Ramos (cell line): Measurements from ENCODE around the gene TLE4.

Experiments
- in situ Hi-C: fragments of 300-500 bp; cut with MboI; formaldehyde crosslinking; loops from one replicate; pipeline ENCODE4 v1.14.3; 2022; ENCODE audit warnings: low sequenced_read_pairs; ENCODE audit not compliant: unreplicated experiment

Gene TLE4

GRCh38 chr9:79660615-79661014, 88.8 kb downstream of the TLE4 start:
- in situ Hi-C loops, result no loop called here

DNA sequence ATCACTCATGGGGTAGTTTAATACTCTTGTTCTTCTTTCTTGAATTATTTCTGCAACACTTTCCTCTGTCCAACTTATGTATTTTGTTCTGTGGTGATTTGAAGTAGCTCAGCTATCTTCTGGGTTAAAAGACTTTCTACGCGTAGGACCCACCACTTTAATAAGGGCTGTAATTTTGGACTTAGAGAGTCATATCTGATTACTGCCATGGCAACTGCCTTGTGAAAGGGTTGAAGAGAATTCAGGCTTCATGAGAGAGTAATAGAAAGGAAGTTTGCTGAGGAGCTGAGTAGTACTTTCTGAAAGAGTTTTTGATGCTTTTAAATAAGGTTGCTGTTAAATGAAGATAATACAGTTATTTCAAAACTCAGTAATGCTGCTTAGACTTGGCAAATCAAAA, 89.5 kb downstream of the TLE4 start:
- in situ Hi-C loops, result no loop called here

- in situ Hi-C loops, result no loop called here
These were observed 90.2 kb downstream of the TLE4 start for GRCh38 chr9:79661886-79662536.

DNA sequence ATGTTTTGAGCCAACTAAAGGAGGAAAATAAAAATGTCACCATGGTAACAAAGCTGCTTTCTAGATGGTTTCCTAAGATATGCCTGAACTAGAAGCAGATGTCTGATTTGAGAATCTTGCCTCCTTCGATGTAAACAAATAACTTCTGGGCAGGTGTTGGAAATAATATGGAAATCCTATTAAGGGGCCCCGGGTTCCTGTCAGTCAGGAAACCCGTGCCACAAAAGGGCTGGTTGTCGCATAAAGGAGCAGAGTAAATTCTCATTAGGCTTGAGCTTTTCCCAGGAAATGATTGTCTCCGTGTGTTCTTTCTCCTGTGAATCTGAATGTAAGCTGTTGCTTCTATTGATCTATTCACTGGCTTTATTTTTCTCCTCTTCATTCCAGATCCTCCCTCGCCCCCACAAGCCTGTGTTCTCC, 90.8 kb downstream of the TLE4 start:
- in situ Hi-C loops, result no loop called here

- in situ Hi-C loops, result no loop called here
These were observed 91.5 kb downstream of the TLE4 start for GRCh38 chr9:79663300-79663699.

DNA sequence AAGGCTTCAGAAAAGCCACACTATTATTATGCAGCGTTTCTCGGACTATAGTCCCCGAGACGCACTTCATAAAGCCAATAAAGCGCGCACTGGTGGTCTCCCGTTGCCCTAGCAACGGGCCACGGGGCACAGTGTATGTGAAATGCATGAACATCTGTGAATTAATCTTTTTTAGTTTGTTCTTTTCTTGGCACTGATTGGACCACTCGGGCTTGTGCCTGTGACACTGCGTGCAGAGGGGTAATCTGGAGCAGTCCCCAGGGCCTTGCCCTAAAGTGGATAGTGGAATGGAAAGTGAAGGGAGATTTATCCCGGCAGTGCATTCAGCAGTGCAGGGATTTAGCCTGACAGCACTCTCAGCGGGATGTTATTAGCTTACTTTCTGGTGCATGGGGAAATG, 92.1 kb downstream of the TLE4 start:
- in situ Hi-C loops, result no loop called here

GRCh38 chr9:79664375-79664831, 92.6 kb downstream of the TLE4 start:
- in situ Hi-C loops, result no loop called here

DNA sequence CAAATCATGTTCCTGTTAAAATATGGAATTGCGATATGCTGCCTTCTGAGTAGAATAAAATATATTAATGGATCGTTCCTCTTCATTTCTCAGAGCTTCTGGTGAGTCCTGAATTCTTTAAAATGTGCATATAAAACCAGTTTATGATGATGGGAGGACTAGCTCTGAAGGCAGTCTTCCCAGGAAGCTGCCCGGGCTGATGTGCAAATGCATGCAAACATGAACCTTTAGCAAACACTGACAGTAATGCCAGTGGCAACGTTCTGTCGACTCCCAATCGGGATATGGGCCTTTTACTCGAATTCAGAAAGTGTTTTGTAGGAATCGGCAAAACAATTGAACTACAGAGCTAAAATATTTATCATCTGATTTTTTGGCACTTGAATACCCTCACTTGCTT, 93.6 kb downstream of the TLE4 start:
- in situ Hi-C loops, result no loop called here

GRCh38 chr9:79665931-79666330, 94.2 kb downstream of the TLE4 start:
- in situ Hi-C loops, result no loop called here

DNA sequence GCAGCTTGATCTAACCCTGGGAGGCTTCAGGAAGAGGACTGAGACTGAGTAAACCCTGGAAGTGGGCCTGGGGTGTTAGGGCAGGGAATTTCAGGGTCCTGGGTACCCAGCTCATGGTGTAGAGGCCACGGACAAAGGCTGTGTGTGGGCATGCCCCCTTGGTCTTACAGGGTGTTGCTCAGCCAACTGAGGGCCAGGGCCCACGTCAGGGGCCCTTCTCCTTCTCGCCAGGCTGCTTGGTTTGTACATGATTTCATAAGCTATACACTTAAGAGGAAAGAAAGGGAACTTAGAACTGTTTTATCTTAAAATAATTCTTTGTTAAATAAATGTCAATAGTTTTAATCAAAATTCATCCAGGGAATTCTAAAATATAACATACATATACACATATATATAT, 95.4 kb downstream of the TLE4 start:
- in situ Hi-C loops, result no loop called here

- in situ Hi-C loops, result no loop called here
These were observed 96.2 kb downstream of the TLE4 start for GRCh38 chr9:79667817-79668436.

GRCh38 chr9:79668956-79669355, 97.2 kb downstream of the TLE4 start:
- in situ Hi-C loops, result no loop called here

DNA sequence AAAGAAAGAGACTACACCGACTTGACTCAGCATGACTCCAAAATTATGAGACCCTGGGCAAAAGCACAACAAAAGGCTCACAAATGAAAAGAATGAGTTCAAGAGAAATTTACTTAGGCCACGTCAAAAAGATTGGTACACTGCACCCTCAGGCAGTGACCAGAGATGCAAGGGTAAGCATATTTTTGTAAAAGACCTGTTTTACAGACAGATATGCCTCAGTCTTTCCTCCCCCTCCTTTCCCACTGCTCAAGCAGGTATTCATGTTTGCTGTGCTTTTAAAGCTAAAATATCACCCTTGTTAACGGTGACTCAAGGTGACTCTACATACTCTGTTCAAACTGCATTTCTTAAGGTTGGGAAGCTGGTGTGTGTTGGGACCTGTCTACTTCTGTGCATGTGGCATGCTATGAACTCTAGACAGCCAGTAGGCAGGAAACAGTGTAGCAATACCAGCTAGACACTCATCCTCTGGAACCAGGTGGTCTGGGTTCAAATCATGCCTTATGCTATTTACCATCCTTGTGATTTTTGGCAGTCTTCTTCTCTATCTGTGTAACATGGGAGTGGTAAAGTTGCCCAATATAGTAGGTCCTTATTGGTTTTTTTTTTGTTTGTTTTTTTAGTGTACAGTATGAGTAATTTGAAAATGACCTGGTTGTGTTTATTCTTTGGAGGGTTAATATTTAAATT, 98.7 kb downstream of the TLE4 start:
- in situ Hi-C loops, result no loop called here

DNA sequence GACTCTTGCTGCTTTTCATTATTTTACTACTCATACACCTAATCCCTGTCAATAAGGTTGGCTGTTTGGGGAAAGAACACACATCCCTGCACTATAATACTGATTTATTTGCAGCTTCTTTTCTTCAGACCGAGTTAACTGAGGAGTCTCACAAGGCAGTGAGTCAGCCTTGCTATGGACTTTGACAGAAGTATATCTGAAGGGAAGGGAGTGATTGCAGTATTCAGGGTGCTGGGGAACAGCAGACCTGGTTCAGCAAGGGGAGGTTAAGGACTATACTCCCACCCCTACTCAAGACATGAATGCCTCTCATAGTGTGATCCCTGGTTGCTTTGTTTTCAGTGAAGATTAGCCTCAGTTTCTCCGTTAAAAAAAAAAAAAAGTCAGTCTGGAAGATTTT, 99.8 kb downstream of the TLE4 start:
- in situ Hi-C loops, result no loop called here

GRCh38 chr9:79672236-79672635, 100.5 kb downstream of the TLE4 start:
- in situ Hi-C loops, result no loop called here

GRCh38 chr9:79672891-79673290, 101.1 kb downstream of the TLE4 start:
- in situ Hi-C loops, result no loop called here

DNA sequence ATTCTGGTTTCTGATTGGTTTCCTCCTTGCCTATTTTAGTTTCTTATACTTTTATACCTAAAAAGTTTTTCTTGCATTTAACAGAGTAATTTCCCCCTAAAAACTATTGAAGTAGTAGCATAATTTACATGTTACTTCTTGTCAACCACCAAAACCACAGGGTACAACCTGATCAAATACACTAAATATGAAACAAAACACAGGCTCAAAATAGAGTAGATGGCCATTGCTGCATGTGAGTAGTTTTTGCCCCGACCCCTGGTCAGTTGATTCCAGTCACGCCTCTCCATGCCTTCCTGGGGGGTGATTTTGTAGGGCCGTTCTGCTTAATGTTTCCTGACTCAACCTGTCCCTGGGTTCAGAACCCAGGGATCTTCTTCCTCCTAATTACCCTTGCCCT, 101.8 kb downstream of the TLE4 start:
- in situ Hi-C loops, result no loop called here

- in situ Hi-C loops, result no loop called here
These were observed 102.5 kb downstream of the TLE4 start for GRCh38 chr9:79674052-79674777.

DNA sequence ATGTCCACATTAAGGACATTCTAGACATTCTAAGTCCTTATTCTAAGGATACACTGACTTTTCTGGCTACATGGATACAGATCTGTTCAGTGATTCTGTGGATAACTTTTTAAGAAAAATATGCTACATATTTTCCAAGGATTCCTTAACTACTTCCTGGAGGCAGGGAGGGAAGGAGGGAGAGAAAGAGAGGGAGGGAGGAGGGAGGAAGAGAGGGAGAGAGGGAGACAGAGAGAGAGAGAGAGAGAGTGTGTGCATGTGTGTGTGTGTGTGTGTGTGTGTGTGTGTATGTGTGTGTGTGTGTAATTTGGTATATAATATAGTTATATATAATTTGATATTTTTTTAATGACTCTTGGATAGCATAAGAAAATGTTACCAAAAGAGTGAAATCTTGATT, 109.8 kb downstream of the TLE4 start:
- in situ Hi-C loops, result no loop called here

GRCh38 chr9:79682076-79682736, 110.4 kb downstream of the TLE4 start:
- in situ Hi-C loops, result no loop called here
